ENCODE data around the gene P2RY14. TPM values are rescaled to one million over a fixed set of nuclear protein-coding genes. Genes with fewer than 3 reads are reported as not detected.

The P2RY14 gene
- total RNA-seq, 4 donors from 2014 or later: 3.0 to 14.2 (median 12.4) TPM

GRCh38 chr3:151305060-151305774 lies 26.9 kb upstream of the P2RY14 start:
- TF ChIP-seq POLR2A (IDR thresholded peaks at IDR 0.05; ENCODE audit: low read depth) (no peak), POLR2AphosphoS5 (IDR thresholded peaks at IDR 0.05) (peak in 1 of 2 donors; percentile 20)
- Histone ChIP-seq H3K36me3 (no peaks in the 10 kb centered on the region), H3K4me3 (no peak overlapping the region), H3K27me3 (no peaks in the 10 kb centered on the region), H3K27ac (replicated peaks in 1 of 4) (no peak overlapping the region), H3K9me3 (no peaks in the 10 kb centered on the region), H3K4me1 (peaks cover 0 to 12% (median 0%) of the 10 kb centered on the region in 4 donors)
- WGBS: 61% methylated on average over 7 of the region's 7 CpGs
- intact Hi-C loops (cut with DNase I): no loop called here
- peak; percentile 91 for DNase-seq (ENCODE audit: extremely low spot score)

GRCh38 chr3:151303751-151304150 lies 25.4 kb upstream of the P2RY14 start:
- Histone ChIP-seq H3K36me3 (no peaks in the 10 kb centered on the region), H3K27me3 (no peaks in the 10 kb centered on the region), H3K9me3 (no peaks in the 10 kb centered on the region), H3K27ac (replicated peaks in 1 of 4) (no peak overlapping the region), H3K4me1 (peaks cover 0 to 12% (median 0%) of the 10 kb centered on the region in 4 donors), H3K4me3 (no peak overlapping the region)
- DNase-seq (ENCODE audit: extremely low spot score): peak; percentile 39
- no peak for TF ChIP-seq POLR2A (IDR thresholded peaks at IDR 0.05; ENCODE audit: low read depth)
- TF ChIP-seq CTCF (IDR thresholded peaks at IDR 0.05): no peak
- TF ChIP-seq EP300 (IDR thresholded peaks at IDR 0.05): no peak
- no peak for TF ChIP-seq POLR2AphosphoS5 (IDR thresholded peaks at IDR 0.05)
- intact Hi-C loops (cut with DNase I): no loop called here
- WGBS: 64% methylated on average over 2 of the region's 2 CpGs

- Histone ChIP-seq H3K4me3 (no peak overlapping the region), H3K4me1 (peaks cover 0 to 12% (median 0%) of the 10 kb centered on the region in 4 donors), H3K9me3 (no peaks in the 10 kb centered on the region), H3K27ac (replicated peaks in 1 of 4) (no peak overlapping the region), H3K36me3 (no peaks in the 10 kb centered on the region), H3K27me3 (no peaks in the 10 kb centered on the region)
- no peak for TF ChIP-seq CTCF (IDR thresholded peaks at IDR 0.05)
- no peak for TF ChIP-seq EP300 (IDR thresholded peaks at IDR 0.05)
- no peak for TF ChIP-seq POLR2A (IDR thresholded peaks at IDR 0.05; ENCODE audit: low read depth)
- TF ChIP-seq POLR2AphosphoS5 (IDR thresholded peaks at IDR 0.05): no peak
- no peak for DNase-seq (ENCODE audit: extremely low spot score)
- WGBS: 89% methylated on average over 3 of the region's 3 CpGs
- intact Hi-C loops (cut with DNase I): no loop called here
These were observed 23.4 kb upstream of the P2RY14 start for GRCh38 chr3:151301787-151302186.

GRCh38 chr3:151300539-151300938 lies 22.2 kb upstream of the P2RY14 start:
- 78% methylated on average over 1 of the region's 1 CpG for WGBS
- Histone ChIP-seq H3K9me3 (no peaks in the 10 kb centered on the region), H3K27me3 (no peaks in the 10 kb centered on the region), H3K4me1 (peaks cover 0 to 12% (median 0%) of the 10 kb centered on the region in 4 donors), H3K27ac (replicated peaks in 1 of 4) (no peak overlapping the region), H3K4me3 (no peak overlapping the region), H3K36me3 (no peaks in the 10 kb centered on the region)
- DNase-seq (ENCODE audit: extremely low spot score): peak; percentile 62
- intact Hi-C loops (cut with DNase I): no loop called here
- no peak for TF ChIP-seq CTCF (IDR thresholded peaks at IDR 0.05)
- TF ChIP-seq EP300 (IDR thresholded peaks at IDR 0.05): no peak

- H3K27ac ChIP-seq (replicated peaks in 1 of 4): no peak overlapping the region
- H3K9me3 ChIP-seq: no peaks in the 10 kb centered on the region
- H3K4me1 ChIP-seq: no peaks in the 10 kb centered on the region
- no peak for TF ChIP-seq CTCF (IDR thresholded peaks at IDR 0.05)
- TF ChIP-seq POLR2A (IDR thresholded peaks at IDR 0.05; ENCODE audit: low read depth): no peak
- no peak for TF ChIP-seq POLR2AphosphoS5 (IDR thresholded peaks at IDR 0.05)
- TF ChIP-seq EP300 (IDR thresholded peaks at IDR 0.05): no peak
- 98% methylated on average over 2 of the region's 2 CpGs for WGBS
- DNase-seq (ENCODE audit: extremely low spot score): no peak
- intact Hi-C loops (cut with DNase I): no loop called here
- H3K4me3 ChIP-seq: no peak overlapping the region
- no peaks in the 10 kb centered on the region for H3K27me3 ChIP-seq
- H3K36me3 ChIP-seq: no peaks in the 10 kb centered on the region
These were observed 20.7 kb upstream of the P2RY14 start for GRCh38 chr3:151299006-151299405.

All from esophagus muscularis mucosa (tissue), 4 donors.